ENCODE results near the gene ANKRD12.

DNA sequence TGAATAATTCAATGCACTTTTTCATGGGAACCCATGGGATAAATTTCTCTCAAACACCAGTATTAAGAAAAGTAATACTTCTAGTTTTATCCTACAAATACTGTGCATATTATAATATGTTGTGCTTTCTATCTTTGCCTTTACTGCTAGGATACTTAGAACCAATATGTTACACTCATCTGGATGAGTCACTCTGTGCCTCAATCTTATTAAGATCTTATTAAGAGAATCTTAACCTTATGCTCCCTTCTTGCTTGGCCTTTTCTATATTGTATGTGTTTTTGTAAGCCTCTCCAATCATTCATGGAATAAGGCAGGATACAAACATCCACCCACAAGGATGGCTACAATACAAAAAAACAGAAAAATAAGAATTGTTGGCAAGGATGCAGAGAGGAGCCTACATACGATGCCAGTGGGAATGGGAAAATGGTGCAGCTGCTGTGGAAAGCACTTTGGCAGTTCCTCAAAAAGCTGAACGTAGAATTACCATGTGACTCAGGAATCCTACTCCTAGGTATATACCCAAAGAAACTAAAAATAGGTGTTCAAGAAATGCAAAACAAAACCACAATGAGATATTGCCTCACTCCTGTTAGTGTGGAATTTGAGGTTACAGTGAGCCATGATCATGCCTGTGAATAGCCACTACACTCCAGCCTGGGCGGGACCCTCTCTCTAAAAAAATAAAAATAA is 187.3 kb downstream of the ANKRD12 start:
- TF ChIP-seq POLR2AphosphoS5 (IDR thresholded peaks at IDR 0.05; ENCODE audit: borderline replicate concordance, low read depth, low read length) (no peak), EZH2 (IDR thresholded peaks at IDR 0.05) (no peak)
